Measurements from ENCODE around the gene ELAVL1. TPM values are rescaled to one million over a fixed set of nuclear protein-coding genes. Genes with fewer than 3 reads are reported as not detected.

ELAVL1 gene
- total RNA-seq, 1 donor from 2014 or later: 107 TPM

DNA sequence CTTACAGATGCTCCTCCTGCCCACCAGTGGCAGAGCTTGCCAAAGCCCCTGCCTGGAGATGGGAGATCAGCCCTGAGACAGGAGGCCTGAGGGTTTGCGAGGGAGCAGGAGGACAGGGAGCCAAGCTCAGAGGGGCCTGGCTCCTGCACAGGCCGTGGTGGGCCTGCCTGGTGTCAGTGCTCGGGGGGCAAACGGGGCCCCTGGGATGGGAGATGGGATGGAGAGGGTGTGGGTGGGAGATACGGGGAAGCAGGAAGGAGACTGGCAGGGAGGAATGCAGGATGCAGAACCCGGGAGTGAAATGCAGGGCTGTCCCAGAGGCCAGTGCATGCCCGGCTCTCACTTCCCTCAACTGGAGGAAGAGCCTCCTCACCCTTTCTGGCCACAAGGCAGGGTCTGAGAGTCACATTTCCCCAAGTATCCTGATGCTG is 19.9 kb downstream of the ELAVL1 start:
- FAIRE-seq: no peak

DNA sequence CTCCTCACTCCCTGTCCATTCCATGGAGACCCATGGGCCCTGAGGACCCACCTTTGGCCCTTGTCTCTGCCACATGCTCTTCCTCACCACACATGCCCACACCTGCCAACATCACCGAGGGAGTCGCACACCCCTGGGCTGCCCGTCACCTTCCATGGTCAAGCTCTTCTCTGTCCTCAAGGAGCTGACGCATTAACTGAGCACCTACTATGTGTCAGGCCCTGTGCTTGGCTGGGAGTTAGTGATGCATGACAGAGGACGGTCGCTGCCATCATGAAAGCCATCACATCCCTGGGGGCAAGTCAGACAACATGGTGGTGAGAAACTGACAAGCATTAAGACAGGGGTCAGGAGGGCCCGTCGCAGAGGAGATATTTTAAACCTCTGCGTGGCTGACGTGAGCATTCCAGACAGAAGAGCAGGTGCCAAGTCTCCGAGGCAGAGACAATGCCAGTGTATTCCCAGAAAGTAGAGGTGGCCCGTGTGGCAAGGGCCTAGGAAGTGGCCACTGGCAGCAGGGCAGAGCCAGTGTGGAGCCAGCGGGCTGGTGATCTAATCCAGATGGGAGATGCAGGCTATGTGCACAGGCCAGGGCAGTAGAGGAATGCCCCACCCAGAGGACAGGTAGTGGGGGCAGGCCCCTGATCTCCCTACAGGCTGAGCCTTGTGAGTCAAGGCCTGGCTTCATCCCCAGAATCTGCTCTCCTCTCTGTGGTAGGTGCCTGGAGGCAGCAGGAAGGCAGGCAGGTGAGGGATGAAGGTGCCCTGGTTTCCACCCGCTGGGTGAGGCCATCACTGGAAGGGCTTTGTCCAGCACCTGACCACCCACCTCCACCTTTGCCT is 21.2 kb downstream of the ELAVL1 start:
- H3K79me2 ChIP-seq (ENCODE audit: insufficient read depth, low read length): peaks cover 79% of the 10 kb centered on the region
- no peaks in the 10 kb centered on the region for H3K9me3 ChIP-seq (ENCODE audit: insufficient read depth, low read depth, low read length)
- peaks cover 94% of the 10 kb centered on the region for H4K20me1 ChIP-seq (ENCODE audit: insufficient read depth, low read length)
- FAIRE-seq (no peak), DNase-seq (ENCODE audit: low read depth) (no peak)
- H3K27me3 Mint-ChIP-seq (ENCODE audit: low read depth, unreplicated experiment): no peaks in the 10 kb centered on the region
- H3K4me3 ChIP-seq (ENCODE audit: insufficient read depth, low read depth, low read length): no peak overlapping the region
- no peak for TF ChIP-seq EZH2 (IDR thresholded peaks at IDR 0.05; ENCODE audit: insufficient read depth, low read length)
- TF ChIP-seq, protein P1, sequence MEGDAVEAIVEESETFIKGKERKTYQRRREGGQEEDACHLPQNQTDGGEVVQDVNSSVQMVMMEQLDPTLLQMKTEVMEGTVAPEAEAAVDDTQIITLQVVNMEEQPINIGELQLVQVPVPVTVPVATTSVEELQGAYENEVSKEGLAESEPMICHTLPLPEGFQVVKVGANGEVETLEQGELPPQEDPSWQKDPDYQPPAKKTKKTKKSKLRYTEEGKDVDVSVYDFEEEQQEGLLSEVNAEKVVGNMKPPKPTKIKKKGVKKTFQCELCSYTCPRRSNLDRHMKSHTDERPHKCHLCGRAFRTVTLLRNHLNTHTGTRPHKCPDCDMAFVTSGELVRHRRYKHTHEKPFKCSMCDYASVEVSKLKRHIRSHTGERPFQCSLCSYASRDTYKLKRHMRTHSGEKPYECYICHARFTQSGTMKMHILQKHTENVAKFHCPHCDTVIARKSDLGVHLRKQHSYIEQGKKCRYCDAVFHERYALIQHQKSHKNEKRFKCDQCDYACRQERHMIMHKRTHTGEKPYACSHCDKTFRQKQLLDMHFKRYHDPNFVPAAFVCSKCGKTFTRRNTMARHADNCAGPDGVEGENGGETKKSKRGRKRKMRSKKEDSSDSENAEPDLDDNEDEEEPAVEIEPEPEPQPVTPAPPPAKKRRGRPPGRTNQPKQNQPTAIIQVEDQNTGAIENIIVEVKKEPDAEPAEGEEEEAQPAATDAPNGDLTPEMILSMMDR (IDR thresholded peaks at IDR 0.05; ENCODE audit: insufficient read depth, low read depth, low read length): no peak
- H3K9me3 Mint-ChIP-seq (ENCODE audit: unreplicated experiment): no peaks in the 10 kb centered on the region
- no peak overlapping the region for H3K9ac ChIP-seq (ENCODE audit: low read length)
- H2AFZ ChIP-seq (ENCODE audit: low read depth, low read length): no peak overlapping the region
- H3K27me3 ChIP-seq (ENCODE audit: insufficient read depth, low read length): no peaks in the 10 kb centered on the region
- H3K4me2 ChIP-seq (ENCODE audit: low read length): no peak overlapping the region
- peaks cover 32% of the 10 kb centered on the region for H3K4me1 Mint-ChIP-seq (ENCODE audit: low read depth, unreplicated experiment)
- no peak overlapping the region for H3K4me3 Mint-ChIP-seq (ENCODE audit: unreplicated experiment)
- peaks cover 26% of the 10 kb centered on the region for H3K4me1 ChIP-seq (ENCODE audit: insufficient read depth, low read length)
- no peak overlapping the region for H3K27ac Mint-ChIP-seq (ENCODE audit: unreplicated experiment)
- peaks cover 14% of the 10 kb centered on the region for H3K36me3 Mint-ChIP-seq (ENCODE audit: low read depth, unreplicated experiment)
- peaks cover 8% of the 10 kb centered on the region for H3K36me3 ChIP-seq (ENCODE audit: insufficient read depth, low read length)
- H3K27ac ChIP-seq (ENCODE audit: low read depth, low read length): no peak overlapping the region

More for the DNA sequence above, 19.9 kb downstream of the ELAVL1 start:
- DNase-seq (ENCODE audit: low read depth): no peak
- H3K36me3 ChIP-seq (ENCODE audit: insufficient read depth, low read length): peaks cover 13% of the 10 kb centered on the region
- Mint-ChIP-seq H3K4me1 (ENCODE audit: low read depth, unreplicated experiment) (peaks cover 37% of the 10 kb centered on the region), H3K27ac (ENCODE audit: unreplicated experiment) (no peak overlapping the region), H3K9me3 (ENCODE audit: unreplicated experiment) (no peaks in the 10 kb centered on the region), H3K4me3 (ENCODE audit: unreplicated experiment) (no peak overlapping the region), H3K27me3 (ENCODE audit: low read depth, unreplicated experiment) (no peaks in the 10 kb centered on the region), H3K36me3 (ENCODE audit: low read depth, unreplicated experiment) (peaks cover 15% of the 10 kb centered on the region)
- H3K79me2 ChIP-seq (ENCODE audit: insufficient read depth, low read length): peaks cover 78% of the 10 kb centered on the region
- H3K9ac ChIP-seq (ENCODE audit: low read length): no peak overlapping the region
- no peak overlapping the region for H3K4me2 ChIP-seq (ENCODE audit: low read length)
- TF ChIP-seq, protein P1 (IDR thresholded peaks at IDR 0.05; ENCODE audit: insufficient read depth, low read depth, low read length): no peak
- TF ChIP-seq EZH2 (IDR thresholded peaks at IDR 0.05; ENCODE audit: insufficient read depth, low read length): no peak
- peaks cover 31% of the 10 kb centered on the region for H3K4me1 ChIP-seq (ENCODE audit: insufficient read depth, low read length)
- no peak overlapping the region for H2AFZ ChIP-seq (ENCODE audit: low read depth, low read length)
- H3K27ac ChIP-seq (ENCODE audit: low read depth, low read length): no peak overlapping the region
- no peaks in the 10 kb centered on the region for H3K9me3 ChIP-seq (ENCODE audit: insufficient read depth, low read depth, low read length)
- H4K20me1 ChIP-seq (ENCODE audit: insufficient read depth, low read length): peaks cover 92% of the 10 kb centered on the region
- no peaks in the 10 kb centered on the region for H3K27me3 ChIP-seq (ENCODE audit: insufficient read depth, low read length)
- no peak overlapping the region for H3K4me3 ChIP-seq (ENCODE audit: insufficient read depth, low read depth, low read length)
